PFSK-1 (cell line): ENCODE measurements around the gene KLF7.

Experiments used
- FOXP2 ChIP-seq: optimal IDR thresholded peaks from 2 replicates; pipeline ENCODE3; 2011; ENCODE audit warnings: borderline replicate concordance, control low read depth, inconsistent platforms; ENCODE audit not compliant: insufficient read depth; ENCODE audit errors: extremely low read length, extremely low read depth
- POLR2AphosphoS5 ChIP-seq: IDR thresholded peaks from 2 replicates; pipeline ENCODE4 v1.6.1; 2012; ENCODE audit warnings: low read depth, mild to moderate bottlenecking, control low read depth, low read length, moderate library complexity
- REST ChIP-seq, 2 experiments: IDR thresholded peaks; 2 replicates each; pipeline versions ENCODE4 v1.6.1 to v1.8.0; 2011 to 2012; ENCODE audit warnings: low read depth in 2 of 2, low read length in 2 of 2, control low read depth in 1 of 2, inconsistent platforms in 1 of 2, mild to moderate bottlenecking in 1 of 2, moderate library complexity in 1 of 2; ENCODE audit not compliant: insufficient read depth in 1 of 2
- SIN3A ChIP-seq: IDR thresholded peaks from 2 replicates; pipeline ENCODE4 v1.6.1; 2012; ENCODE audit warnings: mild to moderate bottlenecking, low read length, moderate library complexity, borderline replicate concordance; ENCODE audit not compliant: insufficient read depth
- TAF1 ChIP-seq: IDR thresholded peaks from 2 replicates; pipeline ENCODE4 v1.6.1; 2012; ENCODE audit warnings: low read length, control low read depth, borderline replicate concordance; ENCODE audit not compliant: insufficient read depth

Gene KLF7

GRCh38 chr2:207035875-207036274, 129.9 kb downstream of the KLF7 start:
- TF ChIP-seq POLR2AphosphoS5: no peak
- no peak for TF ChIP-seq SIN3A
- no peak for TF ChIP-seq REST (IDR thresholded peaks at IDR 0.05; ENCODE audit: insufficient read depth in 1 of 2, low read depth in 2 of 2, low read length in 2 of 2)
- no peak for TF ChIP-seq TAF1
- TF ChIP-seq FOXP2: no peak

GRCh38 chr2:207032490-207032889, 133.3 kb downstream of the KLF7 start:
- TF ChIP-seq FOXP2 (no peak), POLR2AphosphoS5 (no peak), REST (IDR thresholded peaks at IDR 0.05; ENCODE audit: insufficient read depth in 1 of 2, low read depth in 2 of 2, low read length in 2 of 2) (no peak), SIN3A (no peak), TAF1 (no peak)
